NCI-H82 (cell line): ENCODE data around the gene PPP1R37.
A peak's percentile ranks its signal among the peaks of the same experiment; 100 is the strongest.

Experiments used
- DNase-seq: peaks from one replicate; lab custom pipeline; 2025; lab: John Stamatoyannopoulos, UW

Gene PPP1R37

GRCh38 chr19:45170146-45171106 is 77.4 kb downstream of the PPP1R37 start:
- DNase-seq: peak; percentile 46

- no peak for DNase-seq
These were observed 78.2 kb downstream of the PPP1R37 start for GRCh38 chr19:45171211-45171623.

- no peak for DNase-seq
These were observed 79.2 kb downstream of the PPP1R37 start for GRCh38 chr19:45172173-45172572.

GRCh38 chr19:45172611-45173208 is 79.7 kb downstream of the PPP1R37 start:
- DNase-seq: no peak

- no peak for DNase-seq
These were observed 80.8 kb downstream of the PPP1R37 start for GRCh38 chr19:45173816-45174215.

GRCh38 chr19:45175515-45176345 is 82.8 kb downstream of the PPP1R37 start:
- no peak for DNase-seq

- DNase-seq: peak; percentile 73
These were observed 84.9 kb downstream of the PPP1R37 start, which contains the start of gene TRAPPC6A for GRCh38 chr19:45177817-45178261. TRAPPC6A (minus strand) TSS chr19:45178237; CDS start chr19:45178218, 19 bp downstream.

- peak; percentile 100 for DNase-seq
These were observed 85.5 kb downstream of the PPP1R37 start, which contains the start of gene BLOC1S3 for GRCh38 chr19:45178262-45179071. BLOC1S3 (plus strand) TSS chr19:45178784; CDS start chr19:45179297, 513 bp downstream.

- DNase-seq: peak; percentile 63
These were observed 86.3 kb downstream of the PPP1R37 start for GRCh38 chr19:45179072-45179891.

GRCh38 chr19:45179892-45180370 is 87.0 kb downstream of the PPP1R37 start:
- peak; percentile 61 for DNase-seq

- no peak for DNase-seq
These were observed 88.0 kb downstream of the PPP1R37 start for GRCh38 chr19:45180936-45181335.

GRCh38 chr19:45182758-45183157 is 89.8 kb downstream of the PPP1R37 start:
- no peak for DNase-seq

GRCh38 chr19:45184115-45184514 is 91.1 kb downstream of the PPP1R37 start:
- no peak for DNase-seq

GRCh38 chr19:45186509-45187334 is 93.7 kb downstream of the PPP1R37 start:
- DNase-seq: no peak

- DNase-seq: peak; percentile 71
These were observed 94.6 kb downstream of the PPP1R37 start for GRCh38 chr19:45187421-45188100.

GRCh38 chr19:45189971-45190370 is 97.0 kb downstream of the PPP1R37 start:
- no peak for DNase-seq

GRCh38 chr19:45191375-45191774 is 98.4 kb downstream of the PPP1R37 start:
- no peak for DNase-seq

GRCh38 chr19:45195764-45196163 is 102.8 kb downstream of the PPP1R37 start:
- peak; percentile 24 for DNase-seq
